Ovary (tissue), 3 donors: Measurements from ENCODE around the gene KIF26B.

ENCODE experiments used
- EP300 ChIP-seq: sonication (generic); formaldehyde crosslinking; IDR thresholded peaks from one replicate; pipeline ENCODE4 v1.6.1; 2017; ENCODE audit warnings: antibody characterized with exemption
- POLR2A ChIP-seq: fragments of 450-650 bp; IDR thresholded peaks from one replicate; pipeline ENCODE4 v1.6.1; 2017; ENCODE audit warnings: antibody characterized with exemption, mild to moderate bottlenecking, moderate library complexity
- TF ChIP-seq, protein P1 (sequence below), 3 donors: fragments of 450-650 bp in 2 of 3; fragments of 200-600 bp in 1 of 3; IDR thresholded peaks; one replicate each; pipeline versions ENCODE4 v1.5.1 to v1.8.0; 2016 to 2022; ENCODE audit warnings: antibody characterized with exemption in 3 of 3, mild to moderate bottlenecking in 1 of 3
- donor health status: DM: no; HTN: no; CAD: no.

- TF ChIP-seq, protein P1, sequence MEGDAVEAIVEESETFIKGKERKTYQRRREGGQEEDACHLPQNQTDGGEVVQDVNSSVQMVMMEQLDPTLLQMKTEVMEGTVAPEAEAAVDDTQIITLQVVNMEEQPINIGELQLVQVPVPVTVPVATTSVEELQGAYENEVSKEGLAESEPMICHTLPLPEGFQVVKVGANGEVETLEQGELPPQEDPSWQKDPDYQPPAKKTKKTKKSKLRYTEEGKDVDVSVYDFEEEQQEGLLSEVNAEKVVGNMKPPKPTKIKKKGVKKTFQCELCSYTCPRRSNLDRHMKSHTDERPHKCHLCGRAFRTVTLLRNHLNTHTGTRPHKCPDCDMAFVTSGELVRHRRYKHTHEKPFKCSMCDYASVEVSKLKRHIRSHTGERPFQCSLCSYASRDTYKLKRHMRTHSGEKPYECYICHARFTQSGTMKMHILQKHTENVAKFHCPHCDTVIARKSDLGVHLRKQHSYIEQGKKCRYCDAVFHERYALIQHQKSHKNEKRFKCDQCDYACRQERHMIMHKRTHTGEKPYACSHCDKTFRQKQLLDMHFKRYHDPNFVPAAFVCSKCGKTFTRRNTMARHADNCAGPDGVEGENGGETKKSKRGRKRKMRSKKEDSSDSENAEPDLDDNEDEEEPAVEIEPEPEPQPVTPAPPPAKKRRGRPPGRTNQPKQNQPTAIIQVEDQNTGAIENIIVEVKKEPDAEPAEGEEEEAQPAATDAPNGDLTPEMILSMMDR (IDR thresholded peaks at IDR 0.05) = no peak
- TF ChIP-seq EP300 (no peak), POLR2A (no peak)
Measured at GRCh38 chr1:245715970-245716369, 561.2 kb downstream of the KIF26B start.
